D721Med (cell line): Measurements from ENCODE around the gene ALAS1.

Experiments
- DNase-seq: peaks from one replicate; pipeline ENCODE4 v3.0.0; 2011; ENCODE audit warnings: low spot score; ENCODE audit not compliant: insufficient read length
- FAIRE-seq: peaks from 2 replicates; lab custom pipeline; 2011; peaks lifted over from hg19 to GRCh38; lab: Jason Lieb, UNC
- TF ChIP-seq, protein P1 (sequence below): IDR thresholded peaks from 2 replicates; pipeline ENCODE4 v1.5.1; 2012; ENCODE audit warnings: mild to moderate bottlenecking, control low read depth; ENCODE audit not compliant: insufficient read depth; ENCODE audit errors: missing control alignments

Gene ALAS1

DNA sequence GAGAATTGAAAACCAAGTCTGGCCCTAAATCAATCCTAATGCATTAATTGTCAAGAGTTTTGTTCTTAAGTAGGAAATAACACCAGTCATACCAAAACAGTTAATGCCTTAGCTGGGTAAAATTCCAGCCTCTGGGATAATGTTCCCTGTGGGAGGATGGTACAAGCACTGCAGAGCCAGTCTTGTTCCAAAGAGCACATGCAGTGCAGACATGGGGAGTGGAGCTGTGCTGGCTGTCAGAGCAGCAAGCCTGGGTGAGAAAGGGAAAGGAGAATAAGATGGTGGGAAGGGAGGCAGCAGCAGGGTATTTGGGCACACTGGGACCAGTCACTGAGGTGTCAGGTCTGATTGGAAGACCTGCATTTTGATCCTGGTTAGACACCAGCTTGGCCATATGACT lies 12.1 kb downstream of the ALAS1 start:
- TF ChIP-seq, protein P1, sequence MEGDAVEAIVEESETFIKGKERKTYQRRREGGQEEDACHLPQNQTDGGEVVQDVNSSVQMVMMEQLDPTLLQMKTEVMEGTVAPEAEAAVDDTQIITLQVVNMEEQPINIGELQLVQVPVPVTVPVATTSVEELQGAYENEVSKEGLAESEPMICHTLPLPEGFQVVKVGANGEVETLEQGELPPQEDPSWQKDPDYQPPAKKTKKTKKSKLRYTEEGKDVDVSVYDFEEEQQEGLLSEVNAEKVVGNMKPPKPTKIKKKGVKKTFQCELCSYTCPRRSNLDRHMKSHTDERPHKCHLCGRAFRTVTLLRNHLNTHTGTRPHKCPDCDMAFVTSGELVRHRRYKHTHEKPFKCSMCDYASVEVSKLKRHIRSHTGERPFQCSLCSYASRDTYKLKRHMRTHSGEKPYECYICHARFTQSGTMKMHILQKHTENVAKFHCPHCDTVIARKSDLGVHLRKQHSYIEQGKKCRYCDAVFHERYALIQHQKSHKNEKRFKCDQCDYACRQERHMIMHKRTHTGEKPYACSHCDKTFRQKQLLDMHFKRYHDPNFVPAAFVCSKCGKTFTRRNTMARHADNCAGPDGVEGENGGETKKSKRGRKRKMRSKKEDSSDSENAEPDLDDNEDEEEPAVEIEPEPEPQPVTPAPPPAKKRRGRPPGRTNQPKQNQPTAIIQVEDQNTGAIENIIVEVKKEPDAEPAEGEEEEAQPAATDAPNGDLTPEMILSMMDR, result no peak

DNA sequence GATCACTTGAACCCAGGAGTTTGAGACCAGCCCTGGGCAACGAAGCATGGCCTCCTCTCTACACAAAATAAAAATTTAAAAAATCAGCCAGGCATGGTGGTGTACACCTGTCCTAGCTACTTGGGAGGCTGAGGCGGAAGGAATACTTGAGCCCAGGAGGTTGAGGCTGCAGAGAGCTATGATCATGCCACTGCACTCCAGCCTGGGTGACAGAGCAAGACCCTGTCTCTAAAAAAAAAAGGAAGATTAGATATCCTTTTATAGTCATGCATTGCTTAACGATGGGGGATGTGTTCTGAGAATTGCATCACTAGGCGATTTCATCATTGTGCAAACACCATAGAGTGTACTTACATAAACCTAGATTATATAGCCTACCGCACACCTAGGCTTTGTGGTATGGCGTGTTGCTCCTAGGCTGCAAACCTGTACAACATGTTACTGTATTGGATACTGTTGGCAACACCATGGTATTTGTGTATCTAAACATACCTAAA lies 12.6 kb downstream of the ALAS1 start:
- FAIRE-seq (no peak), DNase-seq (no peak)
- TF ChIP-seq, protein P1, result no peak

More for the DNA sequence above, 12.1 kb downstream of the ALAS1 start:
- no peak for FAIRE-seq
- no peak for DNase-seq

DNA sequence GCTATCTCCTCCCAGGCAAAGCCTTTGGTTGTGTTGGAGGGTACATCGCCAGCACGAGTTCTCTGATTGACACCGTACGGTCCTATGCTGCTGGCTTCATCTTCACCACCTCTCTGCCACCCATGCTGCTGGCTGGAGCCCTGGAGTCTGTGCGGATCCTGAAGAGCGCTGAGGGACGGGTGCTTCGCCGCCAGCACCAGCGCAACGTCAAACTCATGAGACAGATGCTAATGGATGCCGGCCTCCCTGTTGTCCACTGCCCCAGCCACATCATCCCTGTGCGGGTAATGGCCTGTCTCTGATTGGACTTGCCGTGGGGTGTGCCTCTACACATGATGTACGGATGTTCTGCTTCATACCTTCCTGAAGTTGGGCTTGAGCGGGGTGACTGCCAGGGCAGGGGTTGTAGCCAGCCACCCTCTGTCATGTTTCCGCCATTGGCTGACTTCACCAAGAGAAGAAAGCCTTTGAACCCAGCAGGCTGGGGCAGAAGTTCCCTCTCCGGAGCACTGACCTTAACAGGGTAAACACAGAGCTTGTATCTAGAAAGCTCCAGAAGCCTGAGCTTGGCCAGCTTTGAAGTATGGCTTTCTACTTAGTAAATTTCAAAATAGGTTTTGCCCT lies 13.4 kb downstream of the ALAS1 start:
- FAIRE-seq (no peak), DNase-seq (no peak)
- TF ChIP-seq, protein P1, result no peak

DNA sequence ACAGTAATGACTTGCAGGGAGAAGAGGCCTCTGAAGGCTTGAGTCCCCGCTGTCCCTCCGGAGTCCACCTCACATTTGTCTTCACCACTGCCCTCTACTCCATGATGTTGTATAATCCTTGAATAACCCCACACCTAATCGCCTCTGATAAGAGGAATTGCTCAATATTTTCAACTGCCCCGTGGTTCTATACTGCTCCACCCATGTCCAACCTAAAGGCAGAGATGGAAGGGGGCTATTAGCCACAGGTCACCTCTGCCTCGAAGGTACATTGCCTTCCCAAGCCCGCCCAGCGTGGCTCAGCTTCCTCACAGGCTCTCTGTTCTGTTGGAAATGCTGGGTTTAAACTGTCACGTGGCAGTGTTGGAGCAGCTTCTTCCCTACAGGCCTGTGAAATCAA lies 15.0 kb downstream of the ALAS1 start:
- DNase-seq (no peak), FAIRE-seq (no peak)
- TF ChIP-seq, protein P1, result no peak

DNA sequence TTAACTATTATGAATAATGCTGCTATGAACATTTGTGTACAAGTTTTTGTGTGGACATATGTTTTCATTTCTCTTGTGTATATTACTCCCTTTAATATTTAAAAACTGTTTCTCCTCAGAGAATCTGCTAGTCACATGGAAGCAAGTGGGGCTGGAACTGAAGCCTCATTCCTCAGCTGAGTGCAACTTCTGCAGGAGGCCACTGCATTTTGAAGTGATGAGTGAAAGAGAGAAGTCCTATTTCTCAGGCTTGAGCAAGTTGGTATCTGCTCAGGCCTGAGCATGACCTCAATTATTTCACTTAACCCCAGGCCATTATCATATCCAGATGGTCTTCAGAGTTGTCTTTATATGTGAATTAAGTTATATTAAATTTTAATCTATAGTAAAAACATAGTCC lies 15.9 kb downstream of the ALAS1 start:
- TF ChIP-seq, protein P1, result no peak
- DNase-seq, result no peak
- FAIRE-seq, result no peak

DNA sequence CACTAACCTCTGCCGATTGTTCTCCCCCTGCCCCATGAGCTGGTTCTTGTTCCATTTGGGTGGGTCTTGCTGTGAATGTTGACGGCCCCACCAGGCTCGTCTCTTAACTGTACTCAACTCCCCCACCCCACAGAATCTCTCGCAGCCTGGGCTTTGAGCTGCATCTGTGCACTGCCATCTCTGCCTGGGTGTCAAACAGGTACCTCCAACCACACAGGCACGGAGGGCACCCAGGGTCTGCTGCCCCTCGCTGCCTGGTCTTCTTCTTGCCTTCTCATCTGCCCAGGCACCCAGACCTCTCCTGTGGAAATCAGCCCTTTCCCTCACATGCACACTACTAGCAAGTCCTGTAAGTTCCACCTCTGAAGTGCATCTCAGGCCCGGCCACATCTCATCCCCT lies 17.4 kb downstream of the ALAS1 start:
- TF ChIP-seq, protein P1, result no peak

More for the DNA sequence above, 17.4 kb downstream of the ALAS1 start:
- FAIRE-seq (no peak), DNase-seq (no peak)
